PC-3 (cell line): ENCODE data around the gene RNU1-1. TPM values are rescaled to one million over a fixed set of nuclear protein-coding genes. Genes with fewer than 3 reads are reported as not detected.
"Not testable (repeated sequence)": the region's sequence is repeated elsewhere in the genome, so short reads cannot be mapped to it uniquely, and the experiment has no call there.

Experiments used
- ATAC-seq: fragments of 200-7000 bp; cut with Tn5 transposase; 2 replicates; pipeline ENCODE4 v1.9.1; 2020; ENCODE audit warnings: mild to moderate bottlenecking, moderate library complexity
- BruUV-seq: library from RNA; stranded (reverse); fragments of 400-500 nt; replicated peaks from 2 replicates; lab custom pipeline; 2021; lab: Mats Ljungman, UMichigan
- CTCF ChIA-PET: fragments of 300-600 bp; sonication (Branson Sonifier 250); formaldehyde crosslinking; loops from one replicate; lab custom pipeline; 2022; ENCODE audit warnings: antibody characterized with exemption; lab: Charles Lee
- POLR2A ChIA-PET: fragments of 300-600 bp; sonication (Branson Sonifier 250); formaldehyde crosslinking; loops from one replicate; lab custom pipeline; 2022; ENCODE audit warnings: antibody characterized with exemption; ENCODE audit not compliant: unreplicated experiment; lab: Charles Lee
- DNase-seq: peaks from one replicate; pipeline ENCODE4 v3.0.0-alpha.2; 2015
- H2AFZ ChIP-seq: fragments of 300-600 bp; sonication (generic); 2 replicates; pipeline ENCODE4 v1.6.0; 2016; ENCODE audit warnings: antibody characterized with exemption, low read length
- H3F3A ChIP-seq: fragments of 300-600 bp; sonication (generic); one replicate; pipeline ENCODE4 v1.6.0; 2017; ENCODE audit warnings: antibody characterized with exemption, low read length, control low read depth, mild to moderate bottlenecking; ENCODE audit not compliant: unreplicated experiment
- H3K27ac ChIP-seq: fragments of 300-600 bp; sonication (generic); 2 replicates; pipeline ENCODE4 v1.5.1; 2016; ENCODE audit warnings: mild to moderate bottlenecking, low read length
- H3K27me3 ChIP-seq: fragments of 300-600 bp; sonication (generic); 2 replicates; pipeline ENCODE4 v1.6.1; 2016; ENCODE audit warnings: low read length, mixed read lengths
- H3K36me3 ChIP-seq: fragments of 300-600 bp; sonication (generic); 2 replicates; pipeline ENCODE4 v1.6.1; 2016; ENCODE audit warnings: low read depth, mixed run types, low read length, mixed read lengths
- H3K4me1 ChIP-seq: fragments of 300-600 bp; sonication (generic); 2 replicates; pipeline ENCODE4 v1.5.1; 2016; ENCODE audit warnings: low read length; ENCODE audit not compliant: insufficient read depth
- H3K4me2 ChIP-seq: fragments of 300-600 bp; sonication (generic); 2 replicates; pipeline ENCODE4 v1.6.0; 2016; ENCODE audit warnings: low read length
- H3K4me3 ChIP-seq: fragments of 300-600 bp; sonication (generic); 2 replicates; pipeline ENCODE4 v1.5.1; 2016; ENCODE audit warnings: mild to moderate bottlenecking, low read length, mixed read lengths
- H3K79me2 ChIP-seq: fragments of 300-600 bp; sonication (generic); 2 replicates; pipeline ENCODE4 v1.6.1; 2017; ENCODE audit warnings: low read length, mixed read lengths
- H3K9ac ChIP-seq: fragments of 300-600 bp; sonication (generic); 2 replicates; pipeline ENCODE4 v1.6.0; 2016; ENCODE audit warnings: mild to moderate bottlenecking, low read length
- H3K9me2 ChIP-seq: fragments of 300-600 bp; sonication (generic); replicated peaks from 2 replicates; pipeline ENCODE4 v1.6.1; 2016; ENCODE audit warnings: mixed run types, low read length, mixed read lengths
- H3K9me3 ChIP-seq: fragments of 300-600 bp; sonication (generic); 2 replicates; pipeline ENCODE4 v1.6.1; 2016; ENCODE audit warnings: low read length, mixed read lengths
- H4K20me1 ChIP-seq: fragments of 300-600 bp; sonication (generic); 2 replicates; pipeline ENCODE4 v1.6.1; 2016; ENCODE audit warnings: low read length, mixed read lengths
- intact Hi-C: fragments of 100-400 bp; cut with micrococcal nuclease; formaldehyde crosslinking; loops from 2 replicates; pipeline ENCODE4 v1.9.0; 2023
- total RNA-seq: library from RNA; depleted of rRNA; stranded (reverse); fragments of >200 nt; gene quantifications from 2 replicates; pipeline ENCODE4 v1.2.3, GENCODE V29; 2014

The RNU1-1 gene
- total RNA-seq, 1 experiment from 2014 or later, result under 0.01 TPM

- H3K4me1 ChIP-seq, result peaks cover 11% of the 10 kb centered on the region
- H3K4me3 ChIP-seq, BruUV-seq, H3K9ac ChIP-seq, H2AFZ ChIP-seq, H3K36me3 ChIP-seq, H3K9me3 ChIP-seq, ATAC-seq, intact Hi-C loops, H3K79me2 ChIP-seq, H3K27ac ChIP-seq, H3K4me2 ChIP-seq, CTCF ChIA-PET, POLR2A ChIA-PET, H4K20me1 ChIP-seq, H3K9me2 ChIP-seq, DNase-seq, H3F3A ChIP-seq: not testable (repeated sequence)
- H3K27me3 ChIP-seq, result peaks cover 25% of the 10 kb centered on the region
Observed at GRCh38 chr1:16519255-16519951, 5.3 kb upstream of the RNU1-1 start.

- intact Hi-C loops, H3K9me3 ChIP-seq, DNase-seq, CTCF ChIA-PET, H2AFZ ChIP-seq, H3K27ac ChIP-seq, H3F3A ChIP-seq, H3K79me2 ChIP-seq, ATAC-seq, H4K20me1 ChIP-seq, POLR2A ChIA-PET, H3K36me3 ChIP-seq, H3K4me2 ChIP-seq, BruUV-seq, H3K4me3 ChIP-seq, H3K9ac ChIP-seq, H3K9me2 ChIP-seq: not testable (repeated sequence)
- Histone ChIP-seq H3K4me1 (peaks cover 11% of the 10 kb centered on the region), H3K27me3 (peaks cover 25% of the 10 kb centered on the region)
Observed at GRCh38 chr1:16518913-16519254, 4.8 kb upstream of the RNU1-1 start.

GRCh38 chr1:16516694-16517410 is 2.8 kb upstream of the RNU1-1 start:
- DNase-seq, H3K4me2 ChIP-seq, intact Hi-C loops, H3K9me2 ChIP-seq, H3K27ac ChIP-seq, H4K20me1 ChIP-seq, H3K4me3 ChIP-seq, H3K79me2 ChIP-seq, H3K4me1 ChIP-seq, CTCF ChIA-PET, H3K9me3 ChIP-seq, ATAC-seq, H3K36me3 ChIP-seq, POLR2A ChIA-PET, BruUV-seq, H3F3A ChIP-seq, H3K9ac ChIP-seq, H2AFZ ChIP-seq: not testable (repeated sequence)
- peaks cover 17% of the 10 kb centered on the region for H3K27me3 ChIP-seq

GRCh38 chr1:16513412-16514106 is 526 bp downstream of the RNU1-1 start:
- H3K9me2 ChIP-seq, H3K36me3 ChIP-seq, H3K4me1 ChIP-seq, H3K9ac ChIP-seq, H2AFZ ChIP-seq, H3K79me2 ChIP-seq, H4K20me1 ChIP-seq, H3K9me3 ChIP-seq, H3F3A ChIP-seq, CTCF ChIA-PET, H3K27me3 ChIP-seq, intact Hi-C loops, H3K4me3 ChIP-seq: not testable (repeated sequence)
- Histone ChIP-seq H3K4me2 (peak overlapping the region; percentile 62; the same call in 1 of the 2 replicates), H3K27ac (peak overlapping the region; percentile 26)
- peak; percentile 96 for DNase-seq
- TSS peak; percentile 99 for BruUV-seq
- POLR2A ChIA-PET, result interaction anchor here (0.6 to 0.7 kb wide), 6 partner anchors 15 to 382 kb away, joined by 3 to 15 read pairs (median 4); partner anchors contain the start of genes RNU1-2 and SZRD1
- peak; percentile 97 for ATAC-seq

GRCh38 chr1:16512624-16513411 is 1.3 kb downstream of the RNU1-1 start:
- intact Hi-C loops, H3K4me1 ChIP-seq, CTCF ChIA-PET, H3K27me3 ChIP-seq, H3K4me3 ChIP-seq, H3K9me2 ChIP-seq, H2AFZ ChIP-seq, BruUV-seq, H3K9me3 ChIP-seq, POLR2A ChIA-PET, H3K79me2 ChIP-seq, H3K36me3 ChIP-seq, H3K9ac ChIP-seq, DNase-seq, H3F3A ChIP-seq, H4K20me1 ChIP-seq: not testable (repeated sequence)
- peak overlapping the region; percentile 62; the same call in 1 of the 2 replicates for H3K4me2 ChIP-seq
- H3K27ac ChIP-seq, result peak overlapping the region; percentile 26
- peak; percentile 41; the same call in 1 of the 2 replicates for ATAC-seq

GRCh38 chr1:16511926-16512325 is 2.2 kb downstream of the RNU1-1 start:
- H3K9me2 ChIP-seq, intact Hi-C loops, H3K27me3 ChIP-seq, H3K9me3 ChIP-seq, DNase-seq, ATAC-seq, H3K36me3 ChIP-seq, H3K4me1 ChIP-seq, H3K79me2 ChIP-seq, H3K4me3 ChIP-seq, CTCF ChIA-PET, H3F3A ChIP-seq, H3K9ac ChIP-seq, BruUV-seq, H3K27ac ChIP-seq, H4K20me1 ChIP-seq, H3K4me2 ChIP-seq, POLR2A ChIA-PET, H2AFZ ChIP-seq: not testable (repeated sequence)
